ENCODE measurements around the gene ACAP3. TPM values are rescaled to one million over a fixed set of nuclear protein-coding genes. Genes with fewer than 3 reads are reported as not detected.

ACAP3 gene
- total RNA-seq, 1 donor from 2014 or later: 55.2 TPM

DNA sequence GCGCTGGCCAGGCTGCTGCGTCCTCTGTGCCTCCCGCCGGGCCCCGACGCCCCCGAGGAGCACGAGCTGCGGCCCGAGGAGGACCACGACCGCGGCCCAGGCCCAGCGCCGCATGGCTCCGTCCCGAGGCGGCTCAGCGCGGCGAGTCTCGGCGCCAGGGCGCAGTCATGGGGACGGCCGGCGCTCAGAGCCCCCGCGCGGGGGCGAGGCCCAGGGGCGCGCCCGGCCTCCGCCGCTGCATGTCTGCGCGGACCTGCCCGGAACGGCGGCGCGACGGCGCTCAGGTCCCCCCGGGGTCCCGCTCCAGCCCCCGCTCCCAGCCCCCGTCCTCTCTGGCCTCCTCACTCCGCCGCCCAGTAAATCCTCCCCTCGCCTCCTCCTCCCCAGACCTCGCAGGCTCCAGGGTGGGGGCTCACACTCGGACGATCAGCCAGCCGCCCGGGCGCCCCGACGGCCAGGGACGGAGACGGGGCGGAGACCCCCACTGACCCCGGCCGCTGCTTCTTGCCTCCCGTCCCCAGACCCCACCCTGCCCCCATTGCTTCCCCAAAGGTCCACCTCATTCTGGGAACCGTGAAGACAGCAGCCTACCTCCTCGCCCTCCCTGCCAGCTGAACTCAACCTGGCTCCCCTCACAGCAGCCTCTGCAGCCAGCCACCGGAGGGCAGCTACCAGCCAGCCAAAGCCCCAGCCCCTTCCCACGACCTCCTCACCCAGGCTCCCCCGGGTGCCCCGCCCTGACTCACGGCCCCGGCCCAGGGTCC lies 61.0 kb downstream of the ACAP3 start, which contains the start of gene C1QTNF12:
Gene C1QTNF12 (minus strand): TSS at position 146 of the 764 bp plus-strand sequence. CDS start 32 bp downstream, at position 114.
- Histone ChIP-seq H3K4me1 (no peaks in the 10 kb centered on the region), H3K36me3 (no peaks in the 10 kb centered on the region), H3K4me3 (no peak within 1 kb of the TSS), H3K27me3 (peaks cover 11% of the 10 kb centered on the region), H3K9me3 (no peaks in the 10 kb centered on the region), H3K27ac (no peak within 1 kb of the TSS)
- intact Hi-C loops (cut with DNase I): no loop called here
- no peak for ATAC-seq
- DNase-seq: peak; percentile 62
- TF ChIP-seq, protein P1, sequence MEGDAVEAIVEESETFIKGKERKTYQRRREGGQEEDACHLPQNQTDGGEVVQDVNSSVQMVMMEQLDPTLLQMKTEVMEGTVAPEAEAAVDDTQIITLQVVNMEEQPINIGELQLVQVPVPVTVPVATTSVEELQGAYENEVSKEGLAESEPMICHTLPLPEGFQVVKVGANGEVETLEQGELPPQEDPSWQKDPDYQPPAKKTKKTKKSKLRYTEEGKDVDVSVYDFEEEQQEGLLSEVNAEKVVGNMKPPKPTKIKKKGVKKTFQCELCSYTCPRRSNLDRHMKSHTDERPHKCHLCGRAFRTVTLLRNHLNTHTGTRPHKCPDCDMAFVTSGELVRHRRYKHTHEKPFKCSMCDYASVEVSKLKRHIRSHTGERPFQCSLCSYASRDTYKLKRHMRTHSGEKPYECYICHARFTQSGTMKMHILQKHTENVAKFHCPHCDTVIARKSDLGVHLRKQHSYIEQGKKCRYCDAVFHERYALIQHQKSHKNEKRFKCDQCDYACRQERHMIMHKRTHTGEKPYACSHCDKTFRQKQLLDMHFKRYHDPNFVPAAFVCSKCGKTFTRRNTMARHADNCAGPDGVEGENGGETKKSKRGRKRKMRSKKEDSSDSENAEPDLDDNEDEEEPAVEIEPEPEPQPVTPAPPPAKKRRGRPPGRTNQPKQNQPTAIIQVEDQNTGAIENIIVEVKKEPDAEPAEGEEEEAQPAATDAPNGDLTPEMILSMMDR (IDR thresholded peaks at IDR 0.05): no peak

DNA sequence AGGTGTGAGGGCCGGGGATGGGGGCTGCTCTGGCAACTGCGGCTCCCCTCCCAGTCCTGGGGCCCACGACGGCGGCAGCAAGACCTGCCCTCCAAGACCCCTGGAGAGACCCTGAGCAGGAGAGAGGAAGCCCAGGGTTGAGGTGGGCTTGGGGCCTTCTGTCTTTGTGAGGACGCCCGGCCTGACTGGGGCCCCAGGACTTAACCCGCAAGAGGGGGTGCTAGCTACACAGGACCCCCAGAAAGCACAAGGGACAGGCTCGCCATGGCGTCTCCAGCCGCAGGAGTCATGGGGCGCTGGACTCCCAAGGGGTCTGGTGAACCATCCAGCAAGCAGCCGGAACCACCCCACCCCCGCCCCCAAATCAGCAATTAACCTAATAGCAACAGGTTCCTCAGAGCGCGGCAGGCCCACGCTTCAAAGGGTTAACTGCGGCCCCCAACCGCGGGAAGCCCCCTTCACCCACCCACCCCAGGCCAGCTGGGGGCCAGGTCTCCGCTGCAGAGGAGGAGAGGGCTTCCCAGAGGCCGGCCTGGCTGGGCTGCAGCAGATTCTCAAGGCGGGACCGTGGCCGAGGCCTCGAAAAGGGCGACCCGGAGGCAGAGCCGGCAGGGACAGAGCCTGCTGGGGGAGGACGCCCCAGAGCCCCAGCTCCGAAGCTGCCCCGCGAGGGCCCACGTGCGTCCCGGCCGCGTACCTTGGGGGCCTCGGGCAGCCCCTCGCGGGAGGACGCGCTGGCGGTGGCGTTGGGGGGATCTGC lies 61.7 kb downstream of the ACAP3 start:
- Histone ChIP-seq H3K4me3 (no peak overlapping the region), H3K9me3 (no peaks in the 10 kb centered on the region), H3K27me3 (peaks cover 11% of the 10 kb centered on the region), H3K4me1 (no peaks in the 10 kb centered on the region), H3K36me3 (no peaks in the 10 kb centered on the region), H3K27ac (no peak overlapping the region)
- DNase-seq (peak; percentile 62), ATAC-seq (no peak)
- intact Hi-C loops (cut with DNase I): no loop called here
- TF ChIP-seq, protein P1 (IDR thresholded peaks at IDR 0.05): no peak

DNA sequence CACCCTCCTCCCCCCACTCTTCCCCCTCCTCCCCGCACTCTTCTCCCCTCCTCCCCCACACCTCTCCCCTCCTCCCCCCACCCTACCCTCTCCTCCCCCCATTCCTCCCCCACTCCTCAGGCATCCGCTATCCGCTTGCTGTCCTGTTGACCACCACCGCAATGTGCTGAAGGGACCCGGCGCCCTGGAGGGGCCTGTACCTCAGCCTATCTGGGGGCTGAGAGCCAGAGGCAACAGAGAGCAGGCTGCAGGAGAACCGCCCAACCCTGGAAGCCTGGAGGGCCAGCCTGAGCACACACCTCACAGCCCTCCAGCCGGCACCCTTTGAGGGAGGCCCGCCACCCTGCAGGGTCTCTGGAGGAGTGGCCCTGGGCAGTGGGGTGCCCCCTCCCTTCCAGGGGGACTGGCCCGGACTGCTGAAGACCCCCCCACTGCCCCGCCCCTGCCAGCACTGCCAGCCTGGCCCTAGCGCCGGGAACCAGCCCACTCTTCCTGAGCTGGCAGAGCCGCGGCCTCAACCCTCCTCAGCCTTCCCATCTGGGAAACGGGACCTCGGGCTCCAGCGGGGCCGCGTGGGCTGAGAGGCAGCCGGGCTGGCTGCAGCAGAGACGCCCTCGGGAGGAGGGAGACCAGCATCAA lies 62.4 kb downstream of the ACAP3 start:
- TF ChIP-seq, protein P1 (IDR thresholded peaks at IDR 0.05): no peak
- Histone ChIP-seq H3K9me3 (no peaks in the 10 kb centered on the region), H3K4me3 (no peak overlapping the region), H3K27me3 (peaks cover 11% of the 10 kb centered on the region), H3K4me1 (no peaks in the 10 kb centered on the region), H3K27ac (no peak overlapping the region), H3K36me3 (no peaks in the 10 kb centered on the region)
- DNase-seq: peak; percentile 62
- intact Hi-C loops (cut with DNase I): no loop called here
- no peak for ATAC-seq

DNA sequence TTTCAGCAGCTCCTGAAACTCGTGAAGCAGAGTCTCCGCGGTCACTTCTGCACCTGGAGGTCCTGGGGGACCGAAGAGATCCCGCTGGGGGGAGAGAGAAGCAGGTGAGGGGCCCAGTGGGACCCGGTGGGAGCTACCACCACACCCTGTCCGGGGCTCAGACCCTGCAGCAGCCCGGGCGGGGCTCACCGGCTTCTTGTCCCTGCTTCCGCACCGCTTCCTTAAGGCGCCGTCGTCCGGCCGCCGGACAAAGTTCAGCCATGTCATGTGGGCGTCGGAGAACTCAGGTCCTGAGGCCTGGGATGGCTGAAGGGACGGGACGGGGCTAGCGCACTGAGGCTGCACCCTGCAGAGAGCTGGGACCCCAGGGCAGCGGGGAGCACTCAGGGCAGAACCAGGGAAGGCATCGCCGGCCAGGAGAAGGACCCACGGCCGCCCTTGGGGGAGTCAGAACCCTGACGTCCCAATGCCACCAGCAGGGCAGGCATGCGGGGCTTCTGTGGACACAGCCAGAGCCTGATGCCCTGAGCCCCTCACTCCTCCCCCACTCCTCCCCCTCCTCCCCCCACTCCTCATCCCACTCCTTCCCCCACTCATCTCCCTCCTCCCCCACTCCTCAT lies 63.4 kb downstream of the ACAP3 start:
- H3K9me3 ChIP-seq: no peaks in the 10 kb centered on the region
- intact Hi-C loops (cut with DNase I): no loop called here
- H3K4me3 ChIP-seq: no peak overlapping the region
- H3K36me3 ChIP-seq: no peaks in the 10 kb centered on the region
- ATAC-seq (no peak), DNase-seq (no peak)
- H3K4me1 ChIP-seq: no peaks in the 10 kb centered on the region
- TF ChIP-seq, protein P1 (IDR thresholded peaks at IDR 0.05): no peak
- peaks cover 20% of the 10 kb centered on the region for H3K27me3 ChIP-seq
- H3K27ac ChIP-seq: no peak overlapping the region

DNA sequence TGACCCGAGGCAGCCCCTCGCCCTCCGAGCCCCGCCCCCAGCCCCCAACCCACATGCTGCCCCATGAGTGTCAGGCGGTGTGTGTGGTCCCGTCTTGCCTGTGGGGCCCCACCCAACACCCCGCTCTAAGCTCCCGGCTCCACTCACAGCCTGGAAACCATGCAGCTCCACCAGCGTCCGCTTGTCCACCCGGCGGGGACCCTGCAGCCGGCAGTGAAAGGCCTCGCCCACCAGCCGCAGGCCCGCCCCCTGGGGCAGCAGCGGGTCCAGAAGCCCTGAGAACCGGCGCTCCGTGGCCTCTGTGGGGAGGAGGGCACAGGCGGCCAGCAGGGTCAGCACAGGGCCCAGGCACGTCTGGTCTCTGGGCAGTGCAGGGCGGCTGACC lies 63.9 kb downstream of the ACAP3 start:
- DNase-seq (no peak), ATAC-seq (no peak)
- peaks cover 23% of the 10 kb centered on the region for H3K27me3 ChIP-seq
- intact Hi-C loops (cut with DNase I): no loop called here
- TF ChIP-seq, protein P1 (IDR thresholded peaks at IDR 0.05): no peak
- no peak overlapping the region for H3K4me3 ChIP-seq
- H3K36me3 ChIP-seq: no peaks in the 10 kb centered on the region
- no peak overlapping the region for H3K27ac ChIP-seq
- no peaks in the 10 kb centered on the region for H3K4me1 ChIP-seq
- H3K9me3 ChIP-seq: no peaks in the 10 kb centered on the region
